GM13976 (cell line): Measurements from ENCODE around the gene SLC6A7.

Experiments
- DNase-seq: peaks from one replicate; pipeline ENCODE4 v3.0.0; 2012; ENCODE audit warnings: low spot score
- in situ Hi-C: fragments of 300-500 bp; cut with MboI; formaldehyde crosslinking; loops from one replicate; pipeline ENCODE4 v1.12.0; 2022; ENCODE audit warnings: low sequenced_read_pairs, mixed read lengths, inconsistent platforms; ENCODE audit not compliant: unreplicated experiment
- TF ChIP-seq, protein P1 (sequence below): IDR thresholded peaks from 2 replicates; pipeline ENCODE4 v1.5.1; 2012; ENCODE audit warnings: borderline replicate concordance, mild to moderate bottlenecking; ENCODE audit not compliant: insufficient read depth; ENCODE audit errors: extremely low read depth, missing control alignments, control extremely low read depth

Gene SLC6A7

GRCh38 chr5:150182774-150183173 is 7.1 kb upstream of the SLC6A7 start:
- TF ChIP-seq, protein P1, sequence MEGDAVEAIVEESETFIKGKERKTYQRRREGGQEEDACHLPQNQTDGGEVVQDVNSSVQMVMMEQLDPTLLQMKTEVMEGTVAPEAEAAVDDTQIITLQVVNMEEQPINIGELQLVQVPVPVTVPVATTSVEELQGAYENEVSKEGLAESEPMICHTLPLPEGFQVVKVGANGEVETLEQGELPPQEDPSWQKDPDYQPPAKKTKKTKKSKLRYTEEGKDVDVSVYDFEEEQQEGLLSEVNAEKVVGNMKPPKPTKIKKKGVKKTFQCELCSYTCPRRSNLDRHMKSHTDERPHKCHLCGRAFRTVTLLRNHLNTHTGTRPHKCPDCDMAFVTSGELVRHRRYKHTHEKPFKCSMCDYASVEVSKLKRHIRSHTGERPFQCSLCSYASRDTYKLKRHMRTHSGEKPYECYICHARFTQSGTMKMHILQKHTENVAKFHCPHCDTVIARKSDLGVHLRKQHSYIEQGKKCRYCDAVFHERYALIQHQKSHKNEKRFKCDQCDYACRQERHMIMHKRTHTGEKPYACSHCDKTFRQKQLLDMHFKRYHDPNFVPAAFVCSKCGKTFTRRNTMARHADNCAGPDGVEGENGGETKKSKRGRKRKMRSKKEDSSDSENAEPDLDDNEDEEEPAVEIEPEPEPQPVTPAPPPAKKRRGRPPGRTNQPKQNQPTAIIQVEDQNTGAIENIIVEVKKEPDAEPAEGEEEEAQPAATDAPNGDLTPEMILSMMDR: no peak
- DNase-seq: no peak
- in situ Hi-C loops: no loop called here

DNA sequence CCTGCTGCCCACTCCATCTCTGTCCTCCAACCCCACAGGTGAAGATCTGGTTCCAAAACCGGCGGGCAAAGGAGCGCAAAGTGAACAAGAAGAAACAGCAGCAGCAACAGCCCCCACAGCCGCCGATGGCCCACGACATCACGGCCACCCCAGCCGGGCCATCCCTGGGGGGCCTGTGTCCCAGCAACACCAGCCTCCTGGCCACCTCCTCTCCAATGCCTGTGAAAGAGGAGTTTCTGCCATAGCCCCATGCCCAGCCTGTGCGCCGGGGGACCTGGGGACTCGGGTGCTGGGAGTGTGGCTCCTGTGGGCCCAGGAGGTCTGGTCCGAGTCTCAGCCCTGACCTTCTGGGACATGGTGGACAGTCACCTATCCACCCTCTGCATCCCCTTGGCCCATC is 6.4 kb upstream of the SLC6A7 start:
- TF ChIP-seq, protein P1: no peak
- DNase-seq: no peak
- in situ Hi-C loops: no loop called here

- TF ChIP-seq, protein P1: no peak
- no peak for DNase-seq
- in situ Hi-C loops: no loop called here
Observed at GRCh38 chr5:150184006-150184405, 5.9 kb upstream of the SLC6A7 start.

- DNase-seq: no peak
- in situ Hi-C loops: no loop called here
- TF ChIP-seq, protein P1: no peak
Observed at GRCh38 chr5:150184990-150185912, 4.6 kb upstream of the SLC6A7 start.

- TF ChIP-seq, protein P1: no peak
Observed at GRCh38 chr5:150186137-150186536, 3.7 kb upstream of the SLC6A7 start.

GRCh38 chr5:150186897-150187296 is 3.0 kb upstream of the SLC6A7 start:
- DNase-seq: no peak
- in situ Hi-C loops: no loop called here
- TF ChIP-seq, protein P1: no peak

More at GRCh38 chr5:150186137-150186536, 3.7 kb upstream of the SLC6A7 start:
- no peak for DNase-seq
- in situ Hi-C loops: no loop called here
